SK-N-SH (cell line): ENCODE results near the gene MARS1. TPM values are rescaled to one million over a fixed set of nuclear protein-coding genes. Genes with fewer than 3 reads are reported as not detected.

ENCODE experiments used
- CTCF ChIA-PET: fragments of 300-600, 350-600 bp; formaldehyde crosslinking; extraction: SDS; loops from one replicate; lab custom pipeline; 2021; lab: Yijun Ruan, JAX
- POLR2A ChIA-PET: fragments of 350-600 bp; sonication (Branson Sonifier 250); formaldehyde crosslinking; extraction: SDS; loops from one replicate; lab custom pipeline; 2020; ENCODE audit warnings: antibody characterized with exemption, inconsistent platforms; lab: Yijun Ruan, JAX
- DNase-seq: peaks from one replicate; pipeline ENCODE4 v3.0.0; 2012
- H2AFZ ChIP-seq: fragments of 200-600 bp; sonication (generic); 2 replicates; pipeline ENCODE4 v1.8.1; 2016; ENCODE audit warnings: antibody characterized with exemption, mild to moderate bottlenecking, low read depth
- H3F3A ChIP-seq: fragments of 200-600 bp; sonication (generic); replicated peaks from 2 replicates; pipeline ENCODE3; 2016; ENCODE audit warnings: antibody characterized with exemption, mild to moderate bottlenecking; ENCODE audit not compliant: insufficient read depth
- H3K27ac ChIP-seq, 2 experiments: fragments of 200-500 bp in 1 of 2; fragments of 200-600 bp in 1 of 2; sonication (Bioruptor generic) in 1 of 2; sonication (generic), shearing (Covaris generic) in 1 of 2; 2 replicates each; pipeline versions ENCODE4 v1.5.1 to v1.6.1; 2014 to 2016; ENCODE audit warnings: low read depth in 2 of 2, inconsistent platforms in 1 of 2, low read length in 1 of 2, mild to moderate bottlenecking in 1 of 2, mixed read lengths in 1 of 2
- H3K27me3 ChIP-seq: fragments of 200-600 bp; sonication (generic), shearing (Covaris generic); 2 replicates; pipeline ENCODE4 v1.6.1; 2016; ENCODE audit warnings: mixed run types; ENCODE audit not compliant: insufficient read depth
- H3K36me3 ChIP-seq, 2 experiments: fragments of 200-500 bp in 1 of 2; fragments of 200-600 bp in 1 of 2; sonication (Bioruptor generic) in 1 of 2; sonication (generic) in 1 of 2; replicated peaks in 1 of 2; 2 replicates each; pipeline versions ENCODE3 to v1.5.1; 2014 to 2016; ENCODE audit warnings: low read length in 1 of 2, mild to moderate bottlenecking in 1 of 2; ENCODE audit not compliant: insufficient read depth in 2 of 2, control insufficient read depth in 1 of 2
- H3K4me1 ChIP-seq, 2 experiments: fragments of 200-500 bp in 1 of 2; fragments of 200-600 bp in 1 of 2; sonication (Bioruptor generic) in 1 of 2; sonication (generic), shearing (Covaris generic) in 1 of 2; 2 replicates each; pipeline versions ENCODE4 v1.5.1 to v1.6.1; 2014 to 2016; ENCODE audit warnings: low read depth in 1 of 2, low read length in 1 of 2, mixed run types in 1 of 2; ENCODE audit not compliant: insufficient read depth in 2 of 2, control insufficient read depth in 1 of 2
- H3K4me2 ChIP-seq: fragments of 200-600 bp; sonication (generic), shearing (Covaris generic); 2 replicates; pipeline ENCODE4 v1.6.1; 2017; ENCODE audit warnings: mixed run types
- H3K4me3 ChIP-seq, 2 experiments: fragments of 200-500 bp in 1 of 2; fragments of 200-600 bp in 1 of 2; sonication (Bioruptor generic) in 1 of 2; sonication (generic), shearing (Covaris generic) in 1 of 2; 2 replicates each; pipeline versions ENCODE4 v1.5.1 to v1.8.1; 2014 to 2016; ENCODE audit warnings: low read depth in 2 of 2, inconsistent platforms in 1 of 2, low read length in 1 of 2, mild to moderate bottlenecking in 1 of 2, mixed read lengths in 1 of 2, moderate library complexity in 1 of 2
- H3K79me2 ChIP-seq: fragments of 200-600 bp; sonication (generic); 2 replicates; pipeline ENCODE4 v1.8.1; 2017; ENCODE audit warnings: mild to moderate bottlenecking; ENCODE audit not compliant: insufficient read depth
- H3K9ac ChIP-seq: fragments of 200-600 bp; sonication (generic); 2 replicates; pipeline ENCODE4 v1.6.1; 2017; ENCODE audit warnings: mixed run types
- H3K9me2 ChIP-seq: fragments of 200-600 bp; sonication (generic); 2 replicates; pipeline ENCODE4 v1.6.1; 2017; ENCODE audit warnings: mixed run types
- H3K9me3 ChIP-seq: fragments of 200-600 bp; sonication (generic); 2 replicates; pipeline ENCODE4 v1.6.1; 2017; ENCODE audit warnings: mixed run types, mild to moderate bottlenecking, moderate library complexity
- H4K20me1 ChIP-seq: fragments of 200-600 bp; sonication (generic); 2 replicates; pipeline ENCODE4 v1.6.1; 2017; ENCODE audit warnings: mild to moderate bottlenecking, mixed run types; ENCODE audit not compliant: insufficient read depth
- CHD2 ChIP-seq: fragments of 150-350 bp; IDR thresholded peaks from 2 replicates; pipeline ENCODE4 v1.6.1; 2018; ENCODE audit warnings: low read length; ENCODE audit not compliant: partially characterized antibody
- EZH2phosphoT487 ChIP-seq: fragments of 200-600 bp; sonication (generic); IDR thresholded peaks from 2 replicates; pipeline ENCODE4 v1.6.1; 2017; ENCODE audit warnings: low read depth, mixed run types, mild to moderate bottlenecking, antibody characterized with exemption, moderate library complexity, borderline replicate concordance
- FOSL2 ChIP-seq: IDR thresholded peaks from 2 replicates; pipeline ENCODE4 v1.4.0; 2012; ENCODE audit warnings: low read depth, mild to moderate bottlenecking, moderate library complexity, borderline replicate concordance
- FOXJ3 ChIP-seq: sonication (generic); formaldehyde crosslinking; IDR thresholded peaks from 2 replicates; pipeline ENCODE4 v1.5.1; 2020; ENCODE audit warnings: mild to moderate bottlenecking, missing genetic modification reagents
- FOXM1 ChIP-seq: IDR thresholded peaks from 2 replicates; pipeline ENCODE4 v1.4.0; 2012; ENCODE audit warnings: low read depth, mild to moderate bottlenecking
- GABPA ChIP-seq: IDR thresholded peaks from 2 replicates; pipeline ENCODE4 v1.4.0; 2012; ENCODE audit warnings: low read depth, mild to moderate bottlenecking
- IRF3 ChIP-seq: fragments of 150-350 bp; IDR thresholded peaks from 2 replicates; pipeline ENCODE4 v1.6.1; 2016; ENCODE audit warnings: mild to moderate bottlenecking, low read depth, low read length
- JUND ChIP-seq: IDR thresholded peaks from 2 replicates; pipeline ENCODE4 v1.4.0; 2012
- NRF1 ChIP-seq: IDR thresholded peaks from 2 replicates; pipeline ENCODE4 v1.6.1; 2012; ENCODE audit warnings: low read depth, mild to moderate bottlenecking, low read length
- PBX3 ChIP-seq: IDR thresholded peaks from 2 replicates; pipeline ENCODE4; 2012
- RCOR1 ChIP-seq: fragments of 150-350 bp; IDR thresholded peaks from 2 replicates; pipeline ENCODE4 v1.6.1; 2017; ENCODE audit warnings: antibody characterized with exemption, low read length
- RXRA ChIP-seq: IDR thresholded peaks from 2 replicates; pipeline ENCODE4 v1.4.0; 2012; ENCODE audit warnings: low read depth, mild to moderate bottlenecking, borderline replicate concordance
- SMC3 ChIP-seq: IDR thresholded peaks from 2 replicates; pipeline ENCODE4 v1.6.1; 2012; ENCODE audit warnings: low read depth, low read length, improper control_type of control experiment
- TAF1 ChIP-seq: IDR thresholded peaks from 2 replicates; pipeline ENCODE4 v1.6.1; 2012; ENCODE audit warnings: low read depth, mild to moderate bottlenecking, low read length, moderate library complexity, borderline replicate concordance
- USF2 ChIP-seq: fragments of 150-350 bp; IDR thresholded peaks from 2 replicates; pipeline ENCODE4 v1.6.1; 2017; ENCODE audit warnings: antibody characterized with exemption, low read length, low read depth, borderline replicate concordance
- YY1 ChIP-seq: IDR thresholded peaks from 2 replicates; pipeline ENCODE4 v1.4.0; 2012; ENCODE audit warnings: low read depth, mild to moderate bottlenecking
- ZBTB33 ChIP-seq: IDR thresholded peaks from 2 replicates; pipeline ENCODE4 v1.4.0; 2012; ENCODE audit warnings: low read depth, borderline replicate concordance
- WGBS: methylation state at CpG from one replicate; pipeline ENCODE4 v1.1.6; 2017; ENCODE audit warnings: low lambda C conversion rate; 5-methylcytosine and 5-hydroxymethylcytosine counted together
- polyA plus RNA-seq, 3 experiments: library from polyadenylated mRNA; depleted of rRNA; stranded (reverse); fragments of >200 nt; gene quantifications; 2 replicates each; pipeline ENCODE4 v1.2.3, GENCODE V29; 2012

MARS1 gene
- polyA plus RNA-seq, 1 of the 3 experiments (the other 2 are of a cell fraction), result 158 TPM

- no peaks in the 10 kb centered on the region for H4K20me1 ChIP-seq
Measured at GRCh38 chr12:57472391-57472790, 15.5 kb upstream of the MARS1 start.

More at GRCh38 chr12:57472391-57472790, 15.5 kb upstream of the MARS1 start:
- Histone ChIP-seq H3K79me2 (no peaks in the 10 kb centered on the region), H3K4me1 (peaks cover 0 to 10% of the 10 kb centered on the region in 2 experiments; a peak in 2 of 4 replicates), H2AFZ (no peak overlapping the region), H3K36me3 (no peaks in the 10 kb centered on the region), H3F3A (no peaks in the 10 kb centered on the region), H3K9me2 (no peaks in the 10 kb centered on the region), H3K9ac (no peak overlapping the region), H3K4me2 (no peak overlapping the region), H3K27ac (no peak overlapping the region), H3K4me3 (no peak overlapping the region), H3K9me3 (no peaks in the 10 kb centered on the region), H3K27me3 (peaks cover 90% of the 10 kb centered on the region)
- DNase-seq, result no peak
- ChIA-PET POLR2A (interaction anchor here (1.2 kb wide), 1 partner anchor 13 kb away, joined by 3 read pairs; no protein-coding TSS in a partner anchor), CTCF (interaction anchor here (1.2 to 2.3 kb wide), 5 partner anchors 10 to 258 kb away, joined by 3 to 15 read pairs (median 8); partner anchors contain the start of genes GLI1 and INHBE)
- TF ChIP-seq TAF1, result no peak
- no peak for TF ChIP-seq EZH2phosphoT487
- no peak for TF ChIP-seq FOSL2
- no peak for TF ChIP-seq IRF3
- no peak for TF ChIP-seq YY1
- TF ChIP-seq CHD2, result no peak
- no peak for TF ChIP-seq NRF1
- no peak for TF ChIP-seq SMC3
- TF ChIP-seq RCOR1, result no peak
- TF ChIP-seq FOXJ3 (CRISPR knock-in tag), result no peak
- TF ChIP-seq GABPA, result no peak
- no peak for TF ChIP-seq ZBTB33
- no peak for TF ChIP-seq RXRA
- no peak for TF ChIP-seq FOXM1
- TF ChIP-seq JUND, result no peak
- TF ChIP-seq PBX3, result no peak
- no peak for TF ChIP-seq USF2
- WGBS, result 26% methylated on average over 3 of the region's 3 CpGs
